H1 (cell line): Measurements from ENCODE around the gene ASAP3. TPM values are rescaled to one million over a fixed set of nuclear protein-coding genes. Genes with fewer than 3 reads are reported as not detected.

Source experiments
- BACH1 ChIP-seq: IDR thresholded peaks from 2 replicates; pipeline ENCODE4 v1.6.1; 2012; ENCODE audit warnings: low read length, improper control_type of control experiment
- CBX8 ChIP-seq: fragments of 300-800, 300-1000 bp; sonication (generic); IDR thresholded peaks from 2 replicates; pipeline ENCODE4 v1.7.1; 2016; ENCODE audit warnings: low read depth, low read length, borderline replicate concordance
- GABPA ChIP-seq: IDR thresholded peaks from 2 replicates; pipeline ENCODE4 v1.6.1; 2011; ENCODE audit warnings: mild to moderate bottlenecking, low read length, moderate library complexity, borderline replicate concordance; ENCODE audit not compliant: insufficient read depth
- MAFK ChIP-seq: IDR thresholded peaks from 2 replicates; pipeline ENCODE4 v1.6.1; 2012; ENCODE audit warnings: low read depth, mild to moderate bottlenecking, improper control_type of control experiment, low read length
- NRF1 ChIP-seq: IDR thresholded peaks from 2 replicates; pipeline ENCODE4 v1.6.1; 2011; ENCODE audit warnings: mild to moderate bottlenecking, low read depth, low read length, improper control_type of control experiment
- POLR2AphosphoS5 ChIP-seq: IDR thresholded peaks from 2 replicates; pipeline ENCODE4 v1.6.1; 2011; ENCODE audit warnings: low read depth, low read length
- polyA plus RNA-seq, 7 experiments: library from polyadenylated mRNA; depleted of rRNA in 3 of 7; stranded (reverse) in 5 of 7; unstranded in 2 of 7; fragments of >200 nt in 5 of 7; fragments of 200-250 nt in 2 of 7; gene quantifications; 1 replicate in 5 of 7; 2 replicates in 1 of 7; 4 replicates in 1 of 7; pipeline versions ENCODE4 v1.2.1 to v1.2.3, GENCODE V29; 2011 to 2013; ENCODE audit warnings: missing spikeins in 2 of 7, mixed read lengths in 2 of 7
- total RNA-seq: library from RNA; stranded (reverse); fragmentation: NEBNext Ultra II Directional; extraction: Animal tissue kit (Norgen Biotek cat#: 25700); gene quantifications from 2 replicates; pipeline ENCODE4 v1.2.1, GENCODE V29; 2021
- TF ChIP-seq, protein P1 (sequence below): fragments of 300-600 bp; sonication (generic); IDR thresholded peaks from 2 replicates; pipeline ENCODE4 v1.7.1; 2012; ENCODE audit warnings: low read length, moderate library complexity, mild to moderate bottlenecking, inconsistent platforms; ENCODE audit not compliant: insufficient replicate concordance

ASAP3 gene
- total and polyA plus RNA-seq, 2 of the 8 experiments (the other 6 are each of a cell fraction or from before 2014, with no cell fraction given): 53.1 to 58.0 TPM

DNA sequence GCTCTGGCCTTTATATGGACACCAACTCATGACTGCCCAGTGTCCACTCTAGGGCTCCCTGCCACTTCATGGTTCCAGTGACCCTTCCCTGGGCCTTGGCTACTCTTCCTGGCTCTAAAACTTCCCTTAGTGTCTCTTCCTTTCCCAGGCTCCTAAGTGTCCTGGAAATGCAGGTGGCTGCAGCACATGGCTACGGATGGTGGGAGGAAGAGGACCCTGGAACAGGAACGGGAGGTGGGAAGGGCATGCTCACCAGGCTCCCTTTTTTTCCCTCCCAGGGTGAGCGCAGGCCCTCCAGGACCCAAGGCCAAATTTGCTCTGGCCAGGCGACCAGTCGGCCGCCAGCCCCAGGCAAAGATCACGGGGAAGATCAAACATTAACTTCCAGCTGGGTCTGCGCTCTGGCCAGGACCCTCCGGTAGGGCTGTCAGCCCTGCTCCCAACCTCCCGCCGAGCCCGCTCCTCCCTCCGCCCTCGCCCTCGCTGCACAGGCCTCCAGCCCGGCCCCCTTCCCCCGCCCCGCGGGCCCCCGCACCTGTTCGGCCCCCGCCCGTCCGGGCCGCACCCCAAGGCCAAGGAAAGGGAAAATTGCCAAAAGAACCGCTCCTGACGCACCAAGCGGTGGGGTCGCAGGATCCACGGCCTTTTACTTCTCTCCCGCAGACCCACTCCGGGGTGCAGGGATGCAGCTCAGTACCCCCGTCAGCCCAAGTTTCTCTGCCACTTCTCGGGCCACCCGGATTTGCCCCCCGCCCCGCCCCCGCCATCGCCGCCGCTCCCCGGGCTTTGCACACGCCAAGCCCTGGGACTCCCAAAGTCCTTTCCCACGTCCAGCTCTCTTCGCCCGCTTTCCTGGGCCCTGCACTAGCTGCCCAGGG is 60.3 kb downstream of the ASAP3 start (continued):
- TF ChIP-seq NRF1 (no peak), BACH1 (no peak), POLR2AphosphoS5 (no peak), CBX8 (no peak), MAFK (no peak), GABPA (no peak)
- TF ChIP-seq, protein P1, sequence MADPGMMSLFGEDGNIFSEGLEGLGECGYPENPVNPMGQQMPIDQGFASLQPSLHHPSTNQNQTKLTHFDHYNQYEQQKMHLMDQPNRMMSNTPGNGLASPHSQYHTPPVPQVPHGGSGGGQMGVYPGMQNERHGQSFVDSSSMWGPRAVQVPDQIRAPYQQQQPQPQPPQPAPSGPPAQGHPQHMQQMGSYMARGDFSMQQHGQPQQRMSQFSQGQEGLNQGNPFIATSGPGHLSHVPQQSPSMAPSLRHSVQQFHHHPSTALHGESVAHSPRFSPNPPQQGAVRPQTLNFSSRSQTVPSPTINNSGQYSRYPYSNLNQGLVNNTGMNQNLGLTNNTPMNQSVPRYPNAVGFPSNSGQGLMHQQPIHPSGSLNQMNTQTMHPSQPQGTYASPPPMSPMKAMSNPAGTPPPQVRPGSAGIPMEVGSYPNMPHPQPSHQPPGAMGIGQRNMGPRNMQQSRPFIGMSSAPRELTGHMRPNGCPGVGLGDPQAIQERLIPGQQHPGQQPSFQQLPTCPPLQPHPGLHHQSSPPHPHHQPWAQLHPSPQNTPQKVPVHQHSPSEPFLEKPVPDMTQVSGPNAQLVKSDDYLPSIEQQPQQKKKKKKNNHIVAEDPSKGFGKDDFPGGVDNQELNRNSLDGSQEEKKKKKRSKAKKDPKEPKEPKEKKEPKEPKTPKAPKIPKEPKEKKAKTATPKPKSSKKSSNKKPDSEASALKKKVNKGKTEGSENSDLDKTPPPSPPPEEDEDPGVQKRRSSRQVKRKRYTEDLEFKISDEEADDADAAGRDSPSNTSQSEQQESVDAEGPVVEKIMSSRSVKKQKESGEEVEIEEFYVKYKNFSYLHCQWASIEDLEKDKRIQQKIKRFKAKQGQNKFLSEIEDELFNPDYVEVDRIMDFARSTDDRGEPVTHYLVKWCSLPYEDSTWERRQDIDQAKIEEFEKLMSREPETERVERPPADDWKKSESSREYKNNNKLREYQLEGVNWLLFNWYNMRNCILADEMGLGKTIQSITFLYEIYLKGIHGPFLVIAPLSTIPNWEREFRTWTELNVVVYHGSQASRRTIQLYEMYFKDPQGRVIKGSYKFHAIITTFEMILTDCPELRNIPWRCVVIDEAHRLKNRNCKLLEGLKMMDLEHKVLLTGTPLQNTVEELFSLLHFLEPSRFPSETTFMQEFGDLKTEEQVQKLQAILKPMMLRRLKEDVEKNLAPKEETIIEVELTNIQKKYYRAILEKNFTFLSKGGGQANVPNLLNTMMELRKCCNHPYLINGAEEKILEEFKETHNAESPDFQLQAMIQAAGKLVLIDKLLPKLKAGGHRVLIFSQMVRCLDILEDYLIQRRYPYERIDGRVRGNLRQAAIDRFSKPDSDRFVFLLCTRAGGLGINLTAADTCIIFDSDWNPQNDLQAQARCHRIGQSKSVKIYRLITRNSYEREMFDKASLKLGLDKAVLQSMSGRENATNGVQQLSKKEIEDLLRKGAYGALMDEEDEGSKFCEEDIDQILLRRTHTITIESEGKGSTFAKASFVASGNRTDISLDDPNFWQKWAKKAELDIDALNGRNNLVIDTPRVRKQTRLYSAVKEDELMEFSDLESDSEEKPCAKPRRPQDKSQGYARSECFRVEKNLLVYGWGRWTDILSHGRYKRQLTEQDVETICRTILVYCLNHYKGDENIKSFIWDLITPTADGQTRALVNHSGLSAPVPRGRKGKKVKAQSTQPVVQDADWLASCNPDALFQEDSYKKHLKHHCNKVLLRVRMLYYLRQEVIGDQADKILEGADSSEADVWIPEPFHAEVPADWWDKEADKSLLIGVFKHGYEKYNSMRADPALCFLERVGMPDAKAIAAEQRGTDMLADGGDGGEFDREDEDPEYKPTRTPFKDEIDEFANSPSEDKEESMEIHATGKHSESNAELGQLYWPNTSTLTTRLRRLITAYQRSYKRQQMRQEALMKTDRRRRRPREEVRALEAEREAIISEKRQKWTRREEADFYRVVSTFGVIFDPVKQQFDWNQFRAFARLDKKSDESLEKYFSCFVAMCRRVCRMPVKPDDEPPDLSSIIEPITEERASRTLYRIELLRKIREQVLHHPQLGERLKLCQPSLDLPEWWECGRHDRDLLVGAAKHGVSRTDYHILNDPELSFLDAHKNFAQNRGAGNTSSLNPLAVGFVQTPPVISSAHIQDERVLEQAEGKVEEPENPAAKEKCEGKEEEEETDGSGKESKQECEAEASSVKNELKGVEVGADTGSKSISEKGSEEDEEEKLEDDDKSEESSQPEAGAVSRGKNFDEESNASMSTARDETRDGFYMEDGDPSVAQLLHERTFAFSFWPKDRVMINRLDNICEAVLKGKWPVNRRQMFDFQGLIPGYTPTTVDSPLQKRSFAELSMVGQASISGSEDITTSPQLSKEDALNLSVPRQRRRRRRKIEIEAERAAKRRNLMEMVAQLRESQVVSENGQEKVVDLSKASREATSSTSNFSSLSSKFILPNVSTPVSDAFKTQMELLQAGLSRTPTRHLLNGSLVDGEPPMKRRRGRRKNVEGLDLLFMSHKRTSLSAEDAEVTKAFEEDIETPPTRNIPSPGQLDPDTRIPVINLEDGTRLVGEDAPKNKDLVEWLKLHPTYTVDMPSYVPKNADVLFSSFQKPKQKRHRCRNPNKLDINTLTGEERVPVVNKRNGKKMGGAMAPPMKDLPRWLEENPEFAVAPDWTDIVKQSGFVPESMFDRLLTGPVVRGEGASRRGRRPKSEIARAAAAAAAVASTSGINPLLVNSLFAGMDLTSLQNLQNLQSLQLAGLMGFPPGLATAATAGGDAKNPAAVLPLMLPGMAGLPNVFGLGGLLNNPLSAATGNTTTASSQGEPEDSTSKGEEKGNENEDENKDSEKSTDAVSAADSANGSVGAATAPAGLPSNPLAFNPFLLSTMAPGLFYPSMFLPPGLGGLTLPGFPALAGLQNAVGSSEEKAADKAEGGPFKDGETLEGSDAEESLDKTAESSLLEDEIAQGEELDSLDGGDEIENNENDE: no peak
